ENCODE measurements around the gene ATP6V0D1.

ATP6V0D1 gene

DNA sequence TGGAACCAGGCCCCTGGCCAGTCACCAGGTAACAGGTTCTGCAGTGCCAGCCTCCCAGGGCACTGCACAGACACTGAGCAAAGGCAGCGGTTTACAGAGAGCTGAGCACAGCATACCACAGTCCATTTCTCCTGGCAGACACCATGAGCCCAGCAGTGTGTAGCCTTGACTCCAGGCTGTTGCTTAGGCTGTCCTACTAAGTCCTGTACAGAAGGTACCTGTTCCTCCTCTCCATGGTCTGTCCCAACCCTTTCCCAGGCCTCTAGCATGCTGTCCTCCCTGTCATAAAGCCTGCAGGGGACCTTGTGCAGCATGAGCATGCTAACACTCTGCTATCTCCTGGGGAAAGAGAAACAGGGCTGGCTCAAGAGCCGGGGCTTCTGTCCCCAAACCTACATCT, 20.0 kb downstream of the ATP6V0D1 start:
- no peak for DNase-seq

DNA sequence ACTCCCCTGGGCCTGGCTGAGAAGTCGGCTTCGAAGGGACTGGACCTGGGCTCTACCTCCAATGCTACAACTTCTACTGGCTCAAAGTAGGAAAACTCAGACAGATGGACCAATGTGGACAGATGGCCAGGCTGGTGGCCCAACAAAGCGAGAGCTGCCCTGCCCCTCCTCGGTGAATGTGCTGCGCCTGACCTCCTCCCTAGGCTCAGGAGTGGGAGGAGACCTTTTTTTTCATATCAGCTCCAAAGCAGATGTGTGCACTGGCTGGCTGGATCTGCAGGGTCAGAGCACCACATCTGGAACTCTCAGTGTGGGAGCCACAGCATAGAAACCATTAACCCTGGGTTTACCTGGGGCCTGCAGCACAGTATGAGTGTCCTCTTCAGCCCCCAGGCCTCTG, 20.8 kb downstream of the ATP6V0D1 start:
- DNase-seq, result no peak

DNA sequence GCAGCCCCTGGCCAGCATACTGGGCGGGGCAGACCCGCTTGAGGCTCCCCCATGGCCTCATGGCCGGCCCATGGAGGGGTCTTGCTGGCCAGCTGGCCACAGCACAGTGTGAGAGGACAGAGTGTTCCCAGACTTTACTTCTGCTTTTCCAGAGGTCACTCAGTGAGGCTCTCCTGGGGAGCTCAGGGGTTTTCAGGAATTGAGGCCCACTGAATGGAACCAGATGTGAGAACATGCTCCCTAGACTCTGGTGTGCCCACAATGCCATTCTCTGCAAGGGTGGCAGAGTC, 21.2 kb downstream of the ATP6V0D1 start:
- no peak for DNase-seq

DNA sequence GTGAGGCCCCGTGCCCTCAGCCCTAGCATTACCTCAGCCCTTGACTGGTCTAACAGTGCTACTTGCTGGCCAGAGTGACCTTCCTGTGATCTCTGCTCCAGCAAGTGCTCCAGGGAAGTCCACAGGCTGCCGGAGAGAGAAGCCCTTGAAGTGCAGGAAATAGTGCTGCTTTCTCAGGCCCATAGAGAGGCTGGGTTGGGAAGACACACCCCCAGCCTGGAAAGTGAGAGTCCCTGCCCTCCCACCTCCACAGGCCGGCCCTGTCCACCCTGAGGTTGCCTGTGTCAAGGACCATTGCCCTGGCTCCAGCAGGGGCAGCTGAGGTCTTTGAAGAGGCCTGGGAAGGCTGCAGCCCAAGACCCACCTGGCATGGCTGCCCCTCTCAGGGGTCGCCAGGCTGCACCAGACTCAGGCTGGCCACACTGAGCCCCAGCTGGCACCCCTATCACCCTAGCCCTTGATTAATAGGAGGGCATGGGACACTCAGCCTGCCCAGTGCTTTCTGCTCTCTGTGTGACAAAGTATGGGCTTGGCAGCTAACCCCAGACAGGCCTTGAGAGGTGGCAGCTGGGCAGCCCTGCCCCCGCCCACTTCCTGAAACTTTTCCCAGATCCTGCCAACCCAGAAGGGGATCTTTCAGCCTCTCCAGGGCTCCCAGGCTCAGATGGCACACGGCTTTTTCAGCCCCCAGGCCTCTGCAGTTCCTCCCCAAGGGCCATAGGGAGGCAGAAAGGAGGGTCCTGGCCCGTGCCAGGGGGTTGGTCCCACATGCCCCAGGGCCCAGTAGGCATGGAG, 21.7 kb downstream of the ATP6V0D1 start:
- no peak for DNase-seq

DNA sequence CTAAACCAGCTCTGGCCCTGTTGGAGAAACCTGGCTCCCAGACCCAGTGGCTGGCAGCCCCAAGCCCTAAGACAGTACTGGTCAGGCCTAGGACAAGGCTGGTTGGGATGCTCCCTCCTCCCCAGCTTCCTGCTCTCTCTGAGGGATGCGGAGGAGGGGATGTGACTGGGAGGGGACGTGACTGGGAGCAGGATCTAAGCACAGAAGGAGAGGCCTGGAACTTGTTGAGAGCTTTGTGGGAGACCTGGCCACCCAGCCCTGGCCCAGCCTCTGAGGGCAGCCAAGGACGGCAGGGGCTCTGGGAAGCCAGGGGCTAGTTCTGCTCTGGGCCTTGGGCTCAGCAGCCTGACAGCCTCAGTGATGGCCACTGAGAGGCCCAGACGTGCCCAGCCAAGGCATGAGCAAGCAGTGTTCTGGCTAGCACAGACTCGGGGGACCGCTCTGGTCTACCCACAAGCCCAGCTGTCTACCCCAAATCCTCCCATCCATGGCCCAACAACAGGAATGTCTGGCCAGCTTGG, 22.8 kb downstream of the ATP6V0D1 start:
- DNase-seq, result no peak

DNA sequence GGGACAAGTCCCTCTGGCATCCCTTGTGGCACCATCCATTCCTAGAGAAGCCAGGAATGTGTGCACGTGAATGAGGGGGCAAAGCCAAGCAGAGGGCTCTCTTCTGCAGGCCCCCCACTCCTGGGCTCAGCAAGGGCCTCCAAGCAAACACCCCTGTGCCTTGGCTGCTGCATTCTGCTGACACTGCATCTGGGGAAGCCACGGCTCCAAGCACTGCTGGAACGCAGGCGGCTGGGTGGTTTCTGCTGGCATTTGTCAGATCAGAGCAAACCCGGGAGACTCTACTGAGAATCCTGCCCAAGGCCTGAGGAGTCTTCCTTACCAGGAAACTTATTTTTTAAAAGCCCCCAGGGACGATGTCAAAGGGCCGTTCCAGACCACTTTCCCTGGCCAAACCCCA, 23.3 kb downstream of the ATP6V0D1 start:
- DNase-seq, result no peak

DNA sequence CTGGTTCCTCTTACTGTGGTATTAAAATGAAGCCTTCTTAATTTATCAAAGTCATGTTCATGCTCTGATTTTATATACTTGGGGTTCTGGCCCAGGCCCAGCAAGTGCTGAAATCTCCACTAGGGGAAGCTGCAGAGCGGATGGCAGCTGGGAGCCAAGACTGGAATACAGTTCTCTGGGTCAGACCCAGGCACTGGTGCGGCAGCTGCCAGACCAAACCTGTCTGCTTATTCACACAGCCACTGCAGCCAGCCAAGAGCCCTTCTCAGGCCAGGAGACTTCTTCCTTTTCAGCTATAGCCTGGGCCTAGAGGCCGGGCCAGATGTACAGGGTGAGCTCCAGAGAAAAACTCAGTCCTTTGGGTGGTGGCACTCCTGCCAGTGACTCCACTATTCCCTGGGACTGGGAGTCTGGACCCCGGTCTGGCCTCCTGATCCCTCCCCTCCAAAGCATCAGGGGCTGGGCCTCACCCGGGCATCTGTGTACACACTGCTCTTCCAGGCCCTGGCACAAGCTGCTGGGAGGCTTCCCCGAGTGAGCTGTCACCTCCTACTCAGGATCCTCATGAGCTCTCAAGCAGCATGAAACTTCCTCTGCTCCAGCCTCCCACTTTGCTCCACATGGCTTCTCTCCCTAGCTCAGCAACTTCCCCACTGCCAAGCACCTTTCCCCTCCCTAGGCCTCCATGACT, 24.4 kb downstream of the ATP6V0D1 start:
- peak; percentile 29 for DNase-seq

DNA sequence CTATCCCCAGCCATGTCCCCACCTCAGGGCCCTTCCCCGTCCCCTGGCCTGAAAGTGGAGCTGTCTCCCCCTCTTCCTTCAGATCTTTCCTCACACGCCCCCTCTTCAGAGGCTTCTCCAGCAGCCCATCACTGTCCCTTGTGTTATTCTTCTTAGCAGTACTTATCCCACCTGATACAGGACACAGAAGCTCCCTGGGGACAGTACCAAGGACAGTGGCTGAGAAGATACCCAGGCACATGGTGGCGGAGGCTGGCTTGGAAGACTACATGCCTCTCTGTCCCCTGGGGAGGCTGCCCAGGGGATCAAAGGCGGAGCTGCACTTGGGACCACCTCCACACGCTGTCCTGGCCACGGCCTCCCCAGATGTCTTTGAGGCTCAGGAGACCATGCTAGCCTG, 26.1 kb downstream of the ATP6V0D1 start:
- DNase-seq, result no peak

DNA sequence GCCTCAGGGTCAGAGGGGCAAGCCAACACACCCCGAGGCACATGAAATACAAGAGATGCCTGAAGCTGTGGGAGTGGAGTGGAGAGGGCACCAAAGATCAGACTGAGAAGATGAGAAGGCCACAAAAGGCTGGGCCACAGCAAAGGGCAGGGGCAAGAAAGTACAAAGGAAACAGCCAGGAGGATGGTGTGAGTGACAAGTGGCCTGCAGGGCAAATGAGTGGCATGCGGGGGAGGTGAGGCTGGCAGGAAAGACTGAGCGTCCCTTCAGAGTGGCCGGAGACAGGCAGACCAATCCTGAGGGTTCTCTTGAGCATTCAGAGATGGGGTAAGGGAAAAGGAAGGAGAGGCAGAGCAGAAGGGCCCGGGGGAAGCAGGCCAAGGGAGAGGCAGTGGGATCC, 26.9 kb downstream of the ATP6V0D1 start:
- DNase-seq, result no peak

DNA sequence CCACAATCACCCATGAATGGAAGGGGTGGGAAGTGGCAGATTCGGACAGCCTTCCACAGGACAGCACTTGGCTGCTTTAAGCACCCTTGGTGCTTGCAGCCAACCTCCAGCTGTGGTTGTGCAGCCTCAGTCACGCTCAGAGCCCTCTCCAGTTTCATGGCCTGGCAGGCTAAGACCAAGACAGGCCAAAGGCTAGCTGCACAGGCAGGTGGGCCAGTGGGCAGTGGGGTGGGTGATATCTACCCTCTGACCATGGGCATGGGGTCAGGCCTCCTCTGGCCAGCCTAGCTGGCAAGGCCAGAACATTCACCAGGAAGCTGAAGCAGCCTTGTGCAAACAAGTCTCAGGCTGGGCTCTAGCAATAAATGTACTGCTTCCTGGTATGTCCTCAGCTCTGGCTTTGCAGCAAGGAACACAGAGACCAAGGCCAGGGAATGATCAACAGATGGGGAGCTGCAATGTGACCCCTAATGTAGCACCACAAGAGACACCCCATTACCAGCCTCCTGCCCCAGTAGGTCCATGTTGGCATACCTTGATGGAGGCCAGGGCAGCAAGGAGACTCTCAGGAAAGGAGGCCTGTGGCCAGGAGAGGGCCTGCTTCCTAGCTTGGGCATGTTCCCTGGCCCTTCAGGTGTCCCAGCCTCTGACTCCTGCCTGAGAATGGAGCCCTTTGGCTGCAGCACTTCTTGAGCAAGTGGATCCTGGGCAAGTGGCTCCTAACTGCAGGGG, 29.1 kb downstream of the ATP6V0D1 start:
- DNase-seq, result no peak

DNA sequence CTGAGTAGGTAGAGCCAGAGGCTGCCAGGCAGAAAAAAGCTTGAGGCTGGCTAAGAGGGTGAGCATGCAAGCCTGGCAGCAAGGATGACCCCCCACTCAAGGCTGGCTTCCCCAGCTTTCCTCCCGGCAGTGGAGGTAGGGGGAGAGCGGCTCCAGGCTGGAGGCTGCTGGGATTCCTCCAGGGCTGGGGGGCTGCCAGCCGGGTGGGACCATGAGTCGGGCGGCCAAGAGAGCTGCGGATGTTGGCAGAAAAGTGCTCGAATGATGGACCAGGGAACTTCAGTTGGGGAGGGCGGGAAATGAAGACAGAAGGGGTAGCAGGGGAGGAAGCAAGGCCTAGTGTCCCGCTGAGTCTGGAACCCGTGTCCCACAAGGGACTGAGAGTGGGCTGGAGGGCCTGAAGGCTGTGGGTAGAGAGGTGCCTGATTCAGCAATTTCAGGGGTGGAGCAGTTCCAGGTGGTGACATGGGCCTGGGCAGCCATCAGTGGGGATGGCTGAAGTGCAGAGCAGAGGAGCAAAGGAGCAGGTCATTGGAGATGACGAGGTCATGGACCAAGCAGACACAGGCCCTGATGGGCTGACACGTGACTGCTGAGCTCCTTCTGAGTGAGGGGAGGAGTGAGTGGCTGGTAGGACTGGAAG, 29.8 kb downstream of the ATP6V0D1 start:
- no peak for DNase-seq

DNA sequence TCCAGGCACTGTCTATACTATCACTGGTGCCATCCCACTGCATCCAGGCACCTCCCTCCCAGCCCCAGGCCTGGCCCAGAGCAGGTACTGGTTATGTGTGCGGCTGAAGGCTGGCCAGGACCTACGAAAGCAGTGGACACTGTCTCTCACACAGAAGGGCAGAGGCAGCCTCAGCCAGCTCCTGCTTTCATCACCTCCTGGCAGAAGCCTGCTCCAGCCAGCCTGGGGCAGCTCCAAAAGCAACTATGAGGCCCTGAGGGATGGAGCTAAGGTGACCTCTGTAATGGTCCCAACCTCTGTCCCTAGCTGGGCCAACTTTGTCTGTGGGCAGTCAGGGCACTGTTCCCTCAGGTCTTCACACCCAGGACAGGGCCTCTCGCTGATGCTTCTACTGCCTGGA, 31.2 kb downstream of the ATP6V0D1 start:
- no peak for DNase-seq

DNA sequence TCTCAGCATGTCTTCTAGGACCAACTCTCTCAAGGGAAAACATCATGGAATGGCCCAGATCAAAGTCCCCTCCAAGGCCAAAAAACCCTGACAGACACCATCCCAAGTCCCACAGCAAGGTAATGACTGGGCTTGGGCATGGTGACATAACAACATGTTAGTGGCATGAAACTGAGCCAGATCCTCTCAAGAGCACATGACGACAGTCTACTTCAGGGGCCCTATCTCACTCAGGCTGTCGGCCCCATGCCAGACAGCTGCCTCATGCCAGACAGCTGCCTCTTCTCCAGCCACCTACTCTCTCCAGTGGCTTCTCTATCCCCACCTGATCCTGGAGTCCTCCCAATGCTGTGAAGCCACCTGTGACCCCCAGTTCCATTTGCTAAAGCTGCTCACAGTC, 31.6 kb downstream of the ATP6V0D1 start:
- DNase-seq, result no peak

DNA sequence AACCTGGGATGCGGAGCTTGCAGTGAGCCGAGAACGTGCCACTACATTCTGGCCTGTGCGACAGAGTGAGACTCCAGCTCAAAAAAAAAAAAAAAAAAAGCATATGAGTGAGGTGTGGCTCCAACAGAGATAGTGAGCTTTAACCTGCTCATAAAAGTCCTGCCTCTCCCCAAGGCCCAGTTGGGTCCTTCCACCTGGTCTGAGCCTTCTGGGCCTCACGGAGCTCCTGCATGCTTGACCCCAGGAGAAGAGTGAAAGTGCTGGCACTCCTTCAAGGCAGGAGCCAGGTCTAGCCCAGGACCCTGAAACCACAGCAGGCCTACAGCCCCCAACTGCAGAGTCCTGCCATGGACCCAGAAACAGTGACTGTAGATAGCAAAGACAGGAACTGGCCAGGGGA, 32.4 kb downstream of the ATP6V0D1 start:
- DNase-seq, result no peak

DNA sequence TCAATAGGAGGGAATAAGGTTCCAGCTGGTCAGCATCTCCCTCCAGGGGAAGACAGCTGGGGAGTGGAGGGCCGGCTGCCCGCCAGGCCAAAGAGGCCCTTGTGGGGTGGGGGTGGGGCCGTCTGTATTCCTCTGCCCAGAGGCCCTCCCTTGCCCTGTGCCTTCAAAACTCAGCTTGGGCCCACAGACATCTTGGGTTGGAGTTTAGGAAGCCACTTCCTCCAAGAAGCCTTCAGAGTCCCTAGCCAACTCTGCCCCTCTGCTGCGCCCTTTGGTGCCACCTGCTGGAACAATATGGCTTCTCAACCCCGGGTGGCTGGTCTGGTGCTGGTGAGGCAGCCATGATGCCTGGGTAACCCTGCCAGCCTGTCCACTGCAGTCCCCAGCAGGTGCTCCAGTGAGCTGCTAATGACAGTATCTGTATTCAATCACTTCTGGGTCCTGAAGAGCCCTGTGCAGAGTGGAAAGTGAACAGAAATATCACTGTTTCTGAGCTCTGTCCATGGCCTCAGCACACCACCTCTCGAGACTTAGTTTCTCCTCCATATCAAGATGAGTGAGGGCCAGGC, 33.4 kb downstream of the ATP6V0D1 start:
- peak; percentile 74 for DNase-seq

DNA sequence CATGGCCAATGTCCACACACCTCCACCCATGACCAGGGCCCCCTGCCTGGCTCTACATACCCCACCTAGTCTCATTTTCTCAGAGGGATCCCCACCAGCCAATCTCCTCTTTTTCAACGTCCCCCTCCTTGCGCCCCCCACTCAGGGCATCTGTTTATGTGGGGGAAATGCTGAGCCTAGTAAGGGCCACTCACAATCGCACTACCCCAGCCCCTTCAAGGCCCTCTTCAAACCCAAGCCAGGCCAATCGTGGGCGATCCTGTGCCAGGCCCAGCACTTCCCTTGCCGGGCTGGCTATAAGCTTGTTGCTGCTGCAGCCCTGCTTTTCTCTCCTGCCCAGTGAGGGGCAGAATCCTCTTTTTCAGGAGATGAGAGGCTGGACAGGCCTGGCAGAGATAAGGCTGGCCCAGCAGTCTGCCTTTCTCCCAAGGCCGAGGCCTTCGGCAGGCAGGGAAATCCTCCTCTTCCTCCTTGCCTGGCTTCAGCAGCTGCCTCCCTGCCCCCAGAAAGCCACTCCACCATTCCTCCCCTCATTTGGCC, 33.9 kb downstream of the ATP6V0D1 start:
- DNase-seq, result no peak

DNA sequence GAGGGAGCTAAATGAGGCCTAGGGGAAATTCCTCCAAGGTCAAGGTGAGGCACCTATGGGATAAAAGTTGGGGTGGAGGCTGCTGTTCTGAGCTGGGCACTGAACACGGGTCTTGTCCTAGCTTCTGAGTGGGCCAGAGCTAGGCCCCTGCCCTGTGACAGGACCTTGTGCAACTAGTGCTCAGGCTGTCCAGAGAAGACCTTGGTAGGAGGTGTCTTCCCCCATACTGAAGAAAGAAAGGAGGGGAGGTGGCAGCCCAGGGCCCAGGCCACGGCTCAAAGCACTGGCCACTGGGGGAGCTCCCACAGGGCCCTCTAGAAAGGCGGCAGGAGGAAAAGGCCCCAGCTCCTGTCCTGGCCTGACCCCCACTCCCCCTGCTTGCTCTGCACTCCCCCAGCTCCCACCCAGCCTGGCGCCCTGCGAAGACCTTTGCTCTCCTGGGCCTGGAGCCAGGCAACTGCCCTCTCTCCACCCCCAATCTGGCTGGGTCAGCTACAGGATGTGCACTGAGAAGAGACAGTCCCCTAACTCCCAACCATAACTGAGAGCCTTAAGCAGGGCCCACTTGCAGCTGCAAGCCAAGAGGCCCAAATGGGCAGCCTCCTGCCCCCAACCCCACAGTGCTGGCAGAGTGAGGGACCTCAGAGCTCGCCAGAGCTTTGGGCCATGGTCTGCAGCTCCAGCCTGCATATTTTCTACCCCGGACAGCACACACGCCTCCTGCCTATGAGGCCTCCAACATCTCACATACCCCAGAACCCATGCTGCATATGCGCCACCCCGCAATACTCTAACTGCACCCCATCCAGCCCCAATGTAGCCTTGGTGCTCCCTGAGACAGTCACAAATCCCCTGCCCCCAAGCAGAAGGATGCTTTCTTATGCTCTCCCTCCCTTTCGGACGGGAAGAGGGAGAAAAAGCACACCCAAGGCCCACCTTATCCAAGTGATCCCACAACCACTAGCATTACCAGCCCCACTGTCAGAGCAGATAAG, 34.7 kb downstream of the ATP6V0D1 start:
- no peak for DNase-seq

DNA sequence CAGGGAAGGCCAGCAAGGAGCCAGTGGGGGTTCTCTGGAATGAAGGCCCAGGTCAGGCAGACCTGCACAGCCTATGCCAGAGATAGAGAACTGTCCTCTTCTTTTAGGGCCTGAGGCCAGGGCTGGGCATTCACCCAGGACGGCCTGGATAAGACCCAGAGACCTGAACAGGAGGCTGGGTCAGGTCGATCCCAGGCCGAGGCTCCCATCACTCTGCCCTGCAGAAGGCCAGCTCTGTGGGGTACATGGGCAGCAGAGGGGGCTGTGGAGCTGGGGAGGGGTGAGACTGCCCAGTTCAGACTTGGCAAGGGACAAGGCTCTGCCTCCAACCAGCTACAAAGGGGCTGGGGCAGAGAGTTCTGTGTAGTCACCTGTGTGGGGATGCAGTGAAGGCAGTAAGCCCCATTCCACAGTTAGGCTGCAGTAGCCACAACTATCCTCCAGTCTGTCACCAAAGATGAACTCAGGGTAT, 35.5 kb downstream of the ATP6V0D1 start:
- DNase-seq, result no peak

DNA sequence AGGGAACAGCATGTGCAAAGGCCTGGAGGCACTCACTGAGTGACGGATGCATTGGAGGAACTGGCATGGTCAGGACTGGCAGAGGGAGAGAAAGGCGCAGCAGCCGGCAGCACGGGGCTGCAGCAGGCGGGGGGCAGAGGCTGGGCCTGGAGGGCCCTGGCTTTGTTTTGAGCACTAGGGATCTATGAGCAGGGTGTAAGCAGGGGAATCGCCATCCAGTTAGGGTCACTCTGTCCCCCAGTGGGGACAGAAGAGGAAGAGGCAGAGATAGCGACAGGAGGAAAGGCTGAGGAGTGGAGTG, 35.9 kb downstream of the ATP6V0D1 start:
- no peak for DNase-seq

DNA sequence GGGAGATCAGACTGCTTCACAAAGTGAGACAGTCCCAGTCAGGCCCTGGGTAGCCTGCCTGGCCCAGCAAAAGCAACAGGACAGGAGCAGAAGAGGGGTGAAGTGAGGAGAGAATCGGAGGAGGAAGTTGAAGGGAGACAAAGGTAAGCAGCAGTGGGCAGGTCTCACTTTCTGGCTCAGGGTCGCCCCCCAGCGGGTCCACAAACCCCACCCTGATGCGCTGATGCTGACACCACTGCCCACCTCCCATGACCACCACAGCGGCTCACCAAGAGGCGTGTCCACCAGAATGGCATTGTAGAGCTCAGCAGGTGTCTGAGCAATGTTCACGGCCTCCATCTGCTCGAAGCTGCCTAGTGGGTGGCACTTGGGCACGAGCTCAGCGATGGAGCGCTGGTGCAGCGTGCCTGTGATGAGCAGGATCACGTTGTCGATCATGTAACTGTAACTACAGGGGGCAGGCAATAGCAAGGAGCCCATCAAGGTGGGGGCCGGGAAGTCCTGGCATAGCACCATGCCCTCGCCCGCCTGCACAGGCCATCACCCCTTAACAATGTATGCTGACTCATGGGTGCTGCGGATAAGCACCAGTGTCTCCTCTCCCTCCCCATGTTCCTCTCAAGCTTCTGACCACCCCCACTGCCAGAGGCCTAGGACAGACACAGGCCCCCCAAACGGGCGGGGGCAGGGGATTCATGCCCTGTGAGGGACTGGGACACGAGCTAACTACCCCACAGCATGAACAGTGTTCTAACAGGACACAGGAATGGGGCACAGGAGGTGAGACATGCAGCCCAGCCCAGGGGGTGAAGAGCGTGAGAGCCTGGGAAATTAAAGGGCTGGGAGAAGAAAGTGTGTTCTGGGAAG, 36.5 kb downstream of the ATP6V0D1 start:
- no peak for DNase-seq

DNA sequence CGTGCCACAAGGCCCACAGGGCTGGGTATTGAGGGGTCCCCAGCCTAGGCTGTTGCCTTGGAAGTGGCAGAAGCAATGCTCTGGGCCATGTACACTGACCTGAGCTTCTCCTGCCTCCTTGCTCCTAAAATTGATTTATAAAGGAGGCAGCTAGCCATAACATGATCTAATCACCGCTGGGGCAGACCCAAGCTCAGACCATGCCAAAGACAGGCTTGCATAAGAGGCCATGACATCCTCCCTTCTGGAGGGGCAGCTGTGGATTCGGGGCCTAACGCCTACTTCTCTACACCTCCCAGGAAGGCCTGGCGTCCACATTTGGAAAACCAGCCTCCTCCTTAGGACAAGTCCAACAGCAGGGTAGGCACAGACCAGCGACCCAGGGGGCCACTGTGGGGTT, 37.7 kb downstream of the ATP6V0D1 start:
- no peak for DNase-seq
